Right lobe of liver (tissue), 4 donors: ENCODE measurements around the gene HIRA.

ENCODE experiments used
- POLR2A ChIP-seq: fragments of 450-650 bp; IDR thresholded peaks from one replicate; pipeline ENCODE4 v1.6.1; 2017; ENCODE audit warnings: antibody characterized with exemption, mild to moderate bottlenecking
- TF ChIP-seq, protein P1 (sequence below), 4 donors: fragments of 200-600 bp in 3 of 4; fragments of 450-650 bp in 1 of 4; IDR thresholded peaks; one replicate each; pipeline versions ENCODE4 v1.5.1 to v1.8.0; 2016 to 2022; ENCODE audit warnings: antibody characterized with exemption in 4 of 4, mild to moderate bottlenecking in 2 of 4
- donor health status: DM: no; HTN: no; CAD: no.
- donor health status: DM: no; HTN: no; CAD: no.
- donor health status: DM: no; HTN: yes; CAD: no.

DNA sequence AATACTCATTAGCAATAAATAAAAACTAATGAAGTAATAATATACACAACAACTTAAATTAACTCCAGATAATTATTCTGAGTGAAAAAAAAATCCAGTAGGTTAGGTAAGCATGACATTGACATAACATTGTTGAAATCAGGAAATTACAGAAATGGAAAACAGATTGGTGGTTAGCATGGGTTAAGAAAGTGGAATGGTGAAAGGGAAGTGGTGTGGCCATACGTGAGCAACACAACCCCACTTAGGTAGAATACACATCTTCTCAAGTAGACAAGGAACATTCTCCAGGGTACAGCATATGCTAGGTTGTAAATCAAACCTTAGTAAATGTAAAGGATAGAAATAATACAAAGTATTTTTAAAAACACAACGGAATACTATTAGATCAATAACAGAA is 109.8 kb downstream of the HIRA start:
- TF ChIP-seq, protein P1, sequence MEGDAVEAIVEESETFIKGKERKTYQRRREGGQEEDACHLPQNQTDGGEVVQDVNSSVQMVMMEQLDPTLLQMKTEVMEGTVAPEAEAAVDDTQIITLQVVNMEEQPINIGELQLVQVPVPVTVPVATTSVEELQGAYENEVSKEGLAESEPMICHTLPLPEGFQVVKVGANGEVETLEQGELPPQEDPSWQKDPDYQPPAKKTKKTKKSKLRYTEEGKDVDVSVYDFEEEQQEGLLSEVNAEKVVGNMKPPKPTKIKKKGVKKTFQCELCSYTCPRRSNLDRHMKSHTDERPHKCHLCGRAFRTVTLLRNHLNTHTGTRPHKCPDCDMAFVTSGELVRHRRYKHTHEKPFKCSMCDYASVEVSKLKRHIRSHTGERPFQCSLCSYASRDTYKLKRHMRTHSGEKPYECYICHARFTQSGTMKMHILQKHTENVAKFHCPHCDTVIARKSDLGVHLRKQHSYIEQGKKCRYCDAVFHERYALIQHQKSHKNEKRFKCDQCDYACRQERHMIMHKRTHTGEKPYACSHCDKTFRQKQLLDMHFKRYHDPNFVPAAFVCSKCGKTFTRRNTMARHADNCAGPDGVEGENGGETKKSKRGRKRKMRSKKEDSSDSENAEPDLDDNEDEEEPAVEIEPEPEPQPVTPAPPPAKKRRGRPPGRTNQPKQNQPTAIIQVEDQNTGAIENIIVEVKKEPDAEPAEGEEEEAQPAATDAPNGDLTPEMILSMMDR (IDR thresholded peaks at IDR 0.05) = no peak
- no peak for TF ChIP-seq POLR2A
